Kidney epithelial cell (primary cell): ENCODE results near the gene XRN2. TPM values are rescaled to one million over a fixed set of nuclear protein-coding genes. Genes with fewer than 3 reads are reported as not detected.

Experiments
- DNase-seq: peaks from one replicate; pipeline ENCODE4 v3.0.0-alpha.2; 2010; ENCODE audit warnings: low read depth
- H3K27me3 ChIP-seq: 2 replicates; pipeline ENCODE4 v1.6.0; 2011; ENCODE audit warnings: low read length; ENCODE audit not compliant: control insufficient read depth, insufficient read depth
- H3K36me3 ChIP-seq: 2 replicates; pipeline ENCODE4 v1.5.1; 2011; ENCODE audit warnings: low read length; ENCODE audit not compliant: control insufficient read depth, insufficient read depth
- H3K4me3 ChIP-seq: 2 replicates; pipeline ENCODE4 v1.5.1; 2011; ENCODE audit warnings: low read depth, mild to moderate bottlenecking, control low read depth, low read length
- total RNA-seq: library from RNA; depleted of rRNA; stranded (reverse); fragments of >200 nt; gene quantifications from 2 replicates; pipeline ENCODE4 v1.2.3, GENCODE V29; 2015
- TF ChIP-seq, protein P1 (sequence below): IDR thresholded peaks from 2 replicates; pipeline ENCODE4 v1.5.1; 2011; ENCODE audit warnings: mild to moderate bottlenecking, moderate library complexity, low read length, control low read depth, inconsistent platforms; ENCODE audit not compliant: insufficient read depth, poor library complexity, severe bottlenecking

The XRN2 gene
- total RNA-seq, 1 donor from 2014 or later, result 107 TPM

DNA sequence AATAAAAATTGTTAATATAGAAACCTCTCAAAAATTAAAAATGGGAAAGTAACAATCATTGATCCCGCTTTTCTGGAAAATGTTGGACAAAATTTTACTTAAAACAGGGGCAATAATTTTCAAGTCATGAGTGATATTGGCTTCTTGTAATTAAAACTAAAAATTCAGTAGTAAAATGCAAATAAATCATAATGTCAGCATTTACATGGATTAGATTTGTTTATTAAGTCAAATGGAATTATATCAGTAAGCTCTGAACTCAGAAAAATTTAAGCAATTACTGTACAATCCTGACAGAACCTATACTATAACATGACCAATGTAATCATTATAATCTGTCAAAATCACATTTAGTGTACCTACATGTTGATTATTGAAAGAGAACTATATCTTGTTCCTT is 134.1 kb downstream of the XRN2 start:
- no peak overlapping the region for H3K4me3 ChIP-seq
- TF ChIP-seq, protein P1, sequence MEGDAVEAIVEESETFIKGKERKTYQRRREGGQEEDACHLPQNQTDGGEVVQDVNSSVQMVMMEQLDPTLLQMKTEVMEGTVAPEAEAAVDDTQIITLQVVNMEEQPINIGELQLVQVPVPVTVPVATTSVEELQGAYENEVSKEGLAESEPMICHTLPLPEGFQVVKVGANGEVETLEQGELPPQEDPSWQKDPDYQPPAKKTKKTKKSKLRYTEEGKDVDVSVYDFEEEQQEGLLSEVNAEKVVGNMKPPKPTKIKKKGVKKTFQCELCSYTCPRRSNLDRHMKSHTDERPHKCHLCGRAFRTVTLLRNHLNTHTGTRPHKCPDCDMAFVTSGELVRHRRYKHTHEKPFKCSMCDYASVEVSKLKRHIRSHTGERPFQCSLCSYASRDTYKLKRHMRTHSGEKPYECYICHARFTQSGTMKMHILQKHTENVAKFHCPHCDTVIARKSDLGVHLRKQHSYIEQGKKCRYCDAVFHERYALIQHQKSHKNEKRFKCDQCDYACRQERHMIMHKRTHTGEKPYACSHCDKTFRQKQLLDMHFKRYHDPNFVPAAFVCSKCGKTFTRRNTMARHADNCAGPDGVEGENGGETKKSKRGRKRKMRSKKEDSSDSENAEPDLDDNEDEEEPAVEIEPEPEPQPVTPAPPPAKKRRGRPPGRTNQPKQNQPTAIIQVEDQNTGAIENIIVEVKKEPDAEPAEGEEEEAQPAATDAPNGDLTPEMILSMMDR, result no peak
- H3K27me3 ChIP-seq, result no peaks in the 10 kb centered on the region
- no peaks in the 10 kb centered on the region for H3K36me3 ChIP-seq
- DNase-seq, result no peak

DNA sequence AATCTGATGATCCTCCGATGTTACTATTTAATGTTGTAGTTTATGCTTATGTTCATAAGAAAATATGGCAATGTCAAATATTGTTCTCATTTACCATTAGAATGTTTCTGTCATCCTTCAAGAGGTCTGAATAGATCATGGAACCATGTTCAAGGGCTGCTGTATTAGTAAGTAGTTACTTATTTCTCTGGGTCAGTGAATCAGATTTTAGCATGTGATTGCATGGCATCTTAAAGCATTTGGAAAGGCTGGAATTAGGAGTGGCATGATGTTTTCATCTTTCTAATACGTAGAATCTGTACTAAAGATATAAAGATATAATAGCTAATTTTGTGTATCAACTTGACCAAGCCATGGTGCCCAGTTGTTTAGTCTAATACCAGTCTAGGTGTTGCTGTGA is 134.7 kb downstream of the XRN2 start:
- DNase-seq, result no peak
- Histone ChIP-seq H3K27me3 (no peaks in the 10 kb centered on the region), H3K36me3 (no peaks in the 10 kb centered on the region), H3K4me3 (no peak overlapping the region)
- TF ChIP-seq, protein P1, result no peak

Other genes with a start within 250 kb of the XRN2 start
- not detected in 2 replicates for gene LINC00237, start 197.0 kb upstream of the XRN2 start, total RNA-seq
- gene KIZ, start 177.2 kb upstream of the XRN2 start, total RNA-seq, result 4.7 and 11.4 TPM in 2 replicates
- not detected in 2 replicates for gene NKX2-4, start 94.2 kb downstream of the XRN2 start, total RNA-seq
- gene NKX2-2, start 210.7 kb downstream of the XRN2 start, total RNA-seq, result not detected in 2 replicates